ENCODE results near the gene TEP1. TPM values are rescaled to one million over a fixed set of nuclear protein-coding genes. Genes with fewer than 3 reads are reported as not detected.

TEP1 gene
- total and polyA plus RNA-seq, 2 of the 13 experiments (the other 11 are each of a cell fraction or from before 2014, with no cell fraction given): 11.0 to 12.8 TPM

DNA sequence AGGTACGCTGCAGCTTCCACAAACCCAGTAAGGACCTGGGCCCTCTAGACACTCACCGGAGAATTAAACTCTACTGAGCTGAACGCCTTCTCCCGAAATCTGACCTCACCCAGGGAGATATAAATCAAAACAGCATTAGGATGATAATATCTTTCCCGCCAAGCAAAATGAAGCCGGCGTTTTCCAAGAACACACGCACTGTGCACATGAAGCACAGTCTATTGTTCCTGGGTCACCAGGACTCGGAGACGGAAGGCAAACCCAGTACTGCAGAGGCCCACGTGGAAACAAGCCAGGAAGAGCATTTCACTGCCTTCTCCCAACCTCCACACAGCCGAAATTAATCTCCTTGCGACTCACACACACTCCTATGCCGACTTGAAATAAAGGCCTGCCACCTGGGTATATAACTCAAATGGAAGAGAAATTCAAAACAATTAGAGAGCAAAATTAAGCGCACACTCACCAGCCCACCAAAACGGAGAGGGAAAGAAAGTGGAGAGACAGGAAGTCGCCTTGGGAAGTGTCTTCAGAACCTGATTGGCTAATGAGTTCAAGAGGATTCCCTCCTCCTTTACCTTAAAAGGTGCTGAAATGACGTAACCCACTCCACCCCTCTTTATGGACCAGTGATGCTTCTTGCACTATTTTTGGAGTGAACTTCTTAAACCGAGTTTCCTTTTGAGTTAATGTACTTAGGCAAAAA, 80.4 kb downstream of the TEP1 start, which contains the start of gene CCNB1IP1 (continued):
- TF ChIP-seq ZNF569 (CRISPR knock-in tag; IDR thresholded peaks at IDR 0.05; ENCODE audit: borderline replicate concordance): no peak
- no peak for TF ChIP-seq CHCHD3 (CRISPR knock-in tag; IDR thresholded peaks at IDR 0.05)
- no peak for TF ChIP-seq KLF6 (CRISPR knock-in tag; IDR thresholded peaks at IDR 0.05)
- TF ChIP-seq, protein P1, sequence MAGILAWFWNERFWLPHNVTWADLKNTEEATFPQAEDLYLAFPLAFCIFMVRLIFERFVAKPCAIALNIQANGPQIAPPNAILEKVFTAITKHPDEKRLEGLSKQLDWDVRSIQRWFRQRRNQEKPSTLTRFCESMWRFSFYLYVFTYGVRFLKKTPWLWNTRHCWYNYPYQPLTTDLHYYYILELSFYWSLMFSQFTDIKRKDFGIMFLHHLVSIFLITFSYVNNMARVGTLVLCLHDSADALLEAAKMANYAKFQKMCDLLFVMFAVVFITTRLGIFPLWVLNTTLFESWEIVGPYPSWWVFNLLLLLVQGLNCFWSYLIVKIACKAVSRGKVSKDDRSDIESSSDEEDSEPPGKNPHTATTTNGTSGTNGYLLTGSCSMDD (CRISPR knock-in tag; IDR thresholded peaks at IDR 0.05): 0 out of 2 replicates have a peak, but pooled peaks have one; percentile 41

DNA sequence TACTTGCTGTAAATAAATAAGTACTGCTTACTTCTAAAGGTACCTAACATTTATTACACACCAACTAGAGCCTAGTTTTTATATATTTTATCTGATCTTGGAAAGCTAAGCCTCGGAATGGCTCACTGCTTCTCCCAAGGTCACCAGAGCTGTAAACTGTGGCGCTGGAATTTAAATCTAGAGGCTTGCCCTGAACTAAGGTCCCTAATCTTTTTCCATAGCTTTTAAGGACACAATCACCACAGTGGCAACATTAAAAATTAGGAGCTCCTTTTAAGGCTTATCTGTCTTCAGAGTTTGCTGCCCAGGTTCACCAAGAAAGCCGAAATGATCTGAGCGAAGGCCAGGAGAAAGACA, 80.9 kb downstream of the TEP1 start:
- 0% methylated on average over 4 of the region's 4 CpGs for WGBS (ENCODE audit: low lambda C conversion rate)
- Histone ChIP-seq H3K4me2 (ENCODE audit: low read depth, low read length) (peak overlapping the region; percentile 78), H3K4me1 (ENCODE audit: insufficient read depth, low read length) (peaks cover 62% of the 10 kb centered on the region), H3K36me3 (replicated peaks in 1 of 2; ENCODE audit: control insufficient read depth in 1 of 2, insufficient read depth in 2 of 2, low read length in 2 of 2) (peaks cover 0 to 15% of the 10 kb centered on the region in 2 experiments; a peak in 2 of 5 replicates), H2AFZ (ENCODE audit: low read length) (peak overlapping the region; percentile 1), H3K79me2 (ENCODE audit: insufficient read depth, low read length) (peaks cover 55% of the 10 kb centered on the region), H3K4me3 (replicated peaks in 1 of 3; ENCODE audit: insufficient read depth in 1 of 3, low read depth in 2 of 3, low read length in 3 of 3) (peak overlapping the region; percentile 59 to 78 (median 75)), H3K27ac (ENCODE audit: extremely low read length, insufficient read depth, low read length) (peak overlapping the region; percentile 79), H3K9ac (ENCODE audit: insufficient read depth, low read depth, low read length) (peak overlapping the region; percentile 82), H3K27me3 (ENCODE audit: control insufficient read depth in 1 of 2, insufficient read depth in 2 of 2, low read length in 2 of 2) (no peaks in the 10 kb centered on the region; a peak in 1 of 5 replicates), H4K20me1 (ENCODE audit: insufficient read depth, low read length) (peaks cover 26% of the 10 kb centered on the region), H3K9me3 (ENCODE audit: low read length) (no peaks in the 10 kb centered on the region)
- ChIA-PET POLR2A (interaction anchor here (1.0 to 9.8 kb wide), 4 partner anchors 10 to 281 kb away, joined by 5 to 139 read pairs (median 8); partner anchors contain the start of genes APEX1, OSGEP, PARP2 and PIP4P1), CTCF (ENCODE audit: low intra/inter-chr PET ratio, low total read pairs) (no interaction called here)
- ATAC-seq (peak; percentile 45), DNase-seq (ENCODE audit: low spot score) (peak; percentile 42), FAIRE-seq (no peak)
- in situ Hi-C loops (cut with HindIII; ENCODE audit: extremely low pct_ligation_motif_present, low pct_unique_long_range_greater_than_20kb): loop anchor here (25.0 kb wide), 2 partner anchors 130 to 655 kb away; partner anchors contain the start of genes APEX1, METTL17, OSGEP and PIP4P1
- intact Hi-C loops (cut with micrococcal nuclease; ENCODE audit: unreplicated experiment): loop anchor here (2.0 kb wide), 3 partner anchors 44 to 276 kb away; partner anchors contain the start of genes APEX1 and OSGEP
- no TSS peak for BruUV-seq (replicated peaks)
- no peak for TF ChIP-seq TAF15 (IDR thresholded peaks at IDR 0.05; ENCODE audit: low read depth, low read length, poor library complexity, severe bottlenecking)
- no peak for TF ChIP-seq ZNF724P (CRISPR knock-in tag; IDR thresholded peaks at IDR 0.05; ENCODE audit: borderline replicate concordance)
- no peak for TF ChIP-seq ZKSCAN5 (CRISPR knock-in tag; IDR thresholded peaks at IDR 0.05)
- no peak for TF ChIP-seq TBX3 (IDR thresholded peaks at IDR 0.05; ENCODE audit: borderline replicate concordance)
- TF ChIP-seq, protein P2, sequence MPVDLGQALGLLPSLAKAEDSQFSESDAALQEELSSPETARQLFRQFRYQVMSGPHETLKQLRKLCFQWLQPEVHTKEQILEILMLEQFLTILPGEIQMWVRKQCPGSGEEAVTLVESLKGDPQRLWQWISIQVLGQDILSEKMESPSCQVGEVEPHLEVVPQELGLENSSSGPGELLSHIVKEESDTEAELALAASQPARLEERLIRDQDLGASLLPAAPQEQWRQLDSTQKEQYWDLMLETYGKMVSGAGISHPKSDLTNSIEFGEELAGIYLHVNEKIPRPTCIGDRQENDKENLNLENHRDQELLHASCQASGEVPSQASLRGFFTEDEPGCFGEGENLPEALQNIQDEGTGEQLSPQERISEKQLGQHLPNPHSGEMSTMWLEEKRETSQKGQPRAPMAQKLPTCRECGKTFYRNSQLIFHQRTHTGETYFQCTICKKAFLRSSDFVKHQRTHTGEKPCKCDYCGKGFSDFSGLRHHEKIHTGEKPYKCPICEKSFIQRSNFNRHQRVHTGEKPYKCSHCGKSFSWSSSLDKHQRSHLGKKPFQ (CRISPR knock-in tag; IDR thresholded peaks at IDR 0.05; ENCODE audit: insufficient replicate concordance): no peak
- TF ChIP-seq KMT2A (CRISPR knock-in tag; IDR thresholded peaks at IDR 0.05): no peak
- TF ChIP-seq ISL2 (CRISPR knock-in tag; IDR thresholded peaks at IDR 0.05): 0 out of 2 replicates have a peak, but pooled peaks have one; percentile 37
- no peak for TF ChIP-seq SRSF1 (optimal IDR thresholded peaks at IDR 0.05; ENCODE audit: low read depth, low read length)
- TF ChIP-seq NONO (IDR thresholded peaks at IDR 0.05): no peak
- TF ChIP-seq NONO (CRISPR knock-in tag; conservative IDR thresholded peaks at IDR 0.05): no peak
- no peak for TF ChIP-seq KAT2B (IDR thresholded peaks at IDR 0.05; ENCODE audit: borderline replicate concordance, low read depth, low read length)
- TF ChIP-seq KLF16 (CRISPR knock-in tag; IDR thresholded peaks at IDR 0.05): 0 out of 4 replicates have a peak, but pooled peaks of 1 of the 2 experiments have one; percentile 19
- no peak for TF ChIP-seq ZNF335 (CRISPR knock-in tag; IDR thresholded peaks at IDR 0.05)
- TF ChIP-seq KAT8 (CRISPR knock-in tag; IDR thresholded peaks at IDR 0.05): no peak
- TF ChIP-seq TOPORS (CRISPR knock-in tag; IDR thresholded peaks at IDR 0.05): no peak
- TF ChIP-seq, protein P3, sequence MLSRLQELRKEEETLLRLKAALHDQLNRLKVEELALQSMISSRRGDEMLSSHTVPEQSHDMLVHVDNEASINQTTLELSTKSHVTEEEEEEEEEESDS (CRISPR knock-in tag; IDR thresholded peaks at IDR 0.05; ENCODE audit: borderline replicate concordance): 0 out of 2 replicates have a peak, but pooled peaks have one; percentile 21
- TF ChIP-seq ZMYM4 (CRISPR knock-in tag; IDR thresholded peaks at IDR 0.05): no peak
